Right lung (tissue), 5 donors: Measurements from ENCODE around the gene PLEKHM3. TPM values are rescaled to one million over a fixed set of nuclear protein-coding genes. Genes with fewer than 3 reads are reported as not detected.

Experiments
- DNase-seq, 2 donors: peaks; one replicate each; pipeline ENCODE4 v3.0.0-alpha.2; 2013
- polyA plus RNA-seq, 5 donors: library from polyadenylated mRNA; unstranded; fragments of 120-200 nt; gene quantifications; one replicate each; pipeline versions ENCODE4 v1.2.1 to v1.2.3, GENCODE V29; 2013; ENCODE audit warnings: inconsistent platforms in 1 of 5, low replicate concordance in 1 of 5; ENCODE audit not compliant: insufficient read length in 5 of 5, insufficient read depth in 1 of 5

Gene PLEKHM3
- polyA plus RNA-seq, 5 donors, result 12.1 to 15.8 (median 14.6) TPM

DNA sequence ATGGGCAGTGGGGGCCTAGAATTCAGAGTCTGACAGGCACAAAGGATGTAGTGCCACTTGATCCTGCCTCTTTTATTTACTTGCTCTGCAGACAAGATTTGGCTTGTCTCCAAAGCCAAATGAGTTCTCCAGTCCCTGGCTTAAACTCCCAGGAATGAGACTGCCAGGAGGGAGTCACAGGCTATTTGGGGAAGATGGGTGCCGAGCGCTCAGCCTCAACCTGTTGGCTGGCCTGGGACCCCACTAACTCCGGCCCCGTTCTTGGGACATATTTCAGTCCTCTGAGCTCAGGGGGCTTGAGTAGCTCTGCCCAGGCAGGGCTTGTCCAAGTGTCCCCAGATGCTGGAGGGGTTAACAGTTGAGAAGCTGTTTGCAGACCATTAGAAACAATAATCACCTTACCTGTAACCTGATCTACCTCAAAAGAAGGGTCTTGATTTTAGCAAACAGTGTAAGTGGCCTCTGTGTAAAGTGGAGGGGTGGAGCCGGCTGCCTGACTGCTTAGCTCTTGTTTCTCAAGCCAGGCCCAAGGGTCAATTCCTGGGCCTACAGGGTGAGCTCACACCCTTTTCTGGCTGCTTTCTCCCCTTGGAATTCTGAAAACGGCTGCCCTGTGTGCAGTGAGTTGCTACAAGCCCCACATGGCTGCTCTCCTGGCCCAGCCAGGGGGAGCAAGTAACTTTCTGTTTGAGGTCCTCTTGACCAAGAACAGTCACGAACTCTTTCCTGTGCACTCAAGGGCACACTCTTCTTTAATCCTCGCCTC lies 228.6 kb downstream of the PLEKHM3 start:
- DNase-seq, result peak; percentile 61 to 69

DNA sequence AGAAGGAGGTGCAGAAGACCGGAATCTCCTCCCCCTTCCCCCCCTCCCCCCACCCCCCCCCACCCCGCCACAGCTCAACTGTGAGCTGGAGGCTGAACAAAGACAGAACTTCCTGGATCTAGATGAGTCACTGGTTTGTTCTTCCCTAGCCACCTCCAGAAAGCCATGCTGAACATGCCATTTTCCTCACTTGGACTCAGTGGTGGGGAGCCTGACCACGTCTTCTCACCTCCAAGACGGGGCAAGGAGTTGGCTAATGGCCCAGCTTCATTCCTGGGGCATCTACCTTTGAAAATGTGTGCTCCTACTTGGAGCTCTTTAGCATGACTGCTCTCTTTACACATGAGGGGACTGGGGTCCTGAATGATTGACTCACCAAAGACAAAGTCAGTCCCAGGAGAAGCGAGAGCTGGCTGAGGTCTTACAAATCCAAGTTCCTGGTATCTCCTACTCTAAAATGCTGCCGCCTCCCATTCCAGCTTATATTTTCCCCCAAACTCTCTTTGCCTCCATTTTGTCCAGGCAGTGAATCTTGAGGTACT lies 233.0 kb downstream of the PLEKHM3 start:
- DNase-seq, result no peak

DNA sequence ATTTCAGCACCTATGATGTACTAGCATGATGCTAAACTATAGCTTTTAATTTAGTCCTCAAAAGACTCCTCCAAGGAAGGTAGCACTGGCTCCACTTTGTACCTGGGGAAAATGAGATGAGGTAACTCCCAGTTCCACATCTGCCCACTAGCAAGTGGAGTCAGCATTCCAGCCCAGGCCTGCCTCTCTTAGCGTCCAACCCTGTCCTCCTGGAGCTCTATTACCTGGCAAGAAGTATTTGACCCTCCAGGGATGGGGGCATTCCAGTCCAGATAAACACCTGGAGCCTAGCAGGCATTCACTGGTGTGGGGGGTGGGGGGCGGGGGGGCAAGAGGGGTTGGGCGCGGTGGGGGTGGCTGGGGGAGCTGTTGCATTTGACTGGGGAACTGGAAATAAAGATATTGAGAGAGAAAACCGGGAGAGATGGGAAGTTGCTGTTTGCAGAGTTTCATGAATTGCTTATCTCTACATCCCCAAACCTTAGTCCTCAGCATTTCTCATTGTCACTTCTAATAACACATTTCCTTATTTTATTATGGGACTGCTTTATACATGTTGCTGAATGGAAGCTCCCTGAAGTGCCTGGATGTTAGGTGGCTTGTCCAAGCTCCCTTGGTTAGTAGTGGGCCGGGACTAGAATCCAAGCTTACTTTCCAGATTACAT lies 233.6 kb downstream of the PLEKHM3 start:
- no peak for DNase-seq

DNA sequence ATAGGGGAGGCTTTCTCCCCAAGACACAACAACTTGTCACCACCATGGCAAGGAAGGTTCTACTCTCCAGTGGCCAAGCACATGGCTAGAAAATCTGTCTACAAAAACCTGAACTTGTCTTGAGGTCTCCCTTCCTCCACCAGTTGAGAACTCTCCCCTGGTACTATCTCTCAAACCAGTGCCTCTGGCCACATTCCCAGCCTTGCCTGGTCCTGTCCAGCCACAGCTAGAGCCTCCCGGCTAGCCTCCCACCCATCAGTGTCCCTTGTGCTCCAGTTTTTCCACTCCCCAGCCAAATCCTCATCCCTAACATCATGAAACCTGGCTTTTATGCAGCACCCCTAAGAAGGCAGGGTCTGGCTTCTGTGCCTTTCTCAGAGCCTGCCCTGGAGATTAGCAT lies 234.4 kb downstream of the PLEKHM3 start:
- no peak for DNase-seq

DNA sequence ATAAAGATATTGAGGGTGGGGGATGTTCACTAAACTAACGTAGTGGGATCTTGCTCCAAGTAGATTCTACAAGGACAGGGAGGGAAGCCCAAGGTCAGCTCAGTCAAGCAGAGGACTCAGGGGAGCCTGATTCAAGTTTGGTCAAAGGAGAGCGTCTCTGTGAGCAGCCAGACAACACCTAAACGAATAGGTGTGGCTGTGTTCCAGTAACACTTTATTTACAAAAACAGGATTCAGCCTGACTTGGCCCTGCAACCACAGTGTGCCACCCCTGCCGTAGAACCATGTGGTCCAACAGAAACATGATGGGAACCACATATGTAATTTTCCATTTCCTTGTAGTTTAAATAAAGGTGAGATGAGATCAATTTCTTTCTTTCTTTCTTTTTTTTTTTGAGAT lies 237.5 kb downstream of the PLEKHM3 start:
- no peak for DNase-seq

DNA sequence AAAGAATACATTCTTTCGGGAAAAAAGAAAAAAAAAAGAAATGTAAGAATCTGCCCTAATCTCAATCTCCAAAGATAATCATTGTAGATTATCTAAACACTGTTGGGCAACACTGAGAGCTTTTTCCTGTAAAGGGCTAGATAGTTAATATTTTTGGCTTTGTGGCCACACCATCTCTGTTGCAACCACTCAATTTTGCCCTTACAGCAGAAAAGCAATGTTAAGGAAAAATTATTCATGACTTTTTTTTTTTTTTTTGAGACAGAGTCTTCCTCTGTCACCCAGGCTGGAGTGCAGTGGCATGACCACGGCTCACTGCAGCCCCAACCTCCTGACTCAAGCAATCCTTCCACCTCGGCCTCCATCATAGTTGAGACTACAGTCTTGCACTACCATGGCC lies 238.3 kb downstream of the PLEKHM3 start:
- DNase-seq, result no peak

DNA sequence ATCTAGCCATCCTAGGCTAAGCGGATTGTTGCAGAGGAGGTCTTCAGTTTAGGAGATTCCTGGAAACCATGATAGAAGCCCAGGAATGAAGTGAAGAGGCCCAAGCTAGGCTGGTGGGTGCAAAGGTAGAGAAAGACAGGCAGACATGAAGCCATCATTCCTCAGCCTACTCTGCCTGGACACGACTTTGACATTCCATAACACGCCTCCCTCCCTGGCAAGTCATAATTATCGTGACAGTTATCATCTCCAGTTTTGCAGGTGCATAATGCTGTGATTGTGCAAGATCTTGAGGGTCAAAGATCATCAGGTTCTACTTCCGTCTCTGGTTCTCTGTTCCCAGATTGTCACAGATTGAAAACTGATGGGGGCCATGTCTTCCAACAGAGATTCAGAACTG lies 240.4 kb downstream of the PLEKHM3 start:
- no peak for DNase-seq

DNA sequence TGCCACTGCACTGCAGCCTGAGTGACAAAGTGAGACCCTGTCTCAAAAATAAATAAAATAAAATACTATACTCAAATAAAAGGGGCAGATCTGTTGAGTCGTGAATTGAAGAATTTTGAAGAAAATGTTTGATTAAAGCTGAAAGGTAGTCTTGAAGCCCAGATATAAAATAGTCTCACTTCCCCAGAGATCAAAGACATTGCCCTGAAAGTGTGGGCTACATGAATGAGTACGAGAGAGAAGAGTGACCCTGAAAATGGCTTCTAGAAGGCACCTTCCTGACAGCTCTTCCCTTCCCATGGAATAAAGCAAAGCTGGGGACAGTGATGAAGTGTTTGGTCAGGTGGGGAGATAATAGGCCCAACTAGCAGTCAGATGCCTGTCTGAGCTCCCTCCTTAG lies 241.8 kb downstream of the PLEKHM3 start:
- DNase-seq, result no peak

DNA sequence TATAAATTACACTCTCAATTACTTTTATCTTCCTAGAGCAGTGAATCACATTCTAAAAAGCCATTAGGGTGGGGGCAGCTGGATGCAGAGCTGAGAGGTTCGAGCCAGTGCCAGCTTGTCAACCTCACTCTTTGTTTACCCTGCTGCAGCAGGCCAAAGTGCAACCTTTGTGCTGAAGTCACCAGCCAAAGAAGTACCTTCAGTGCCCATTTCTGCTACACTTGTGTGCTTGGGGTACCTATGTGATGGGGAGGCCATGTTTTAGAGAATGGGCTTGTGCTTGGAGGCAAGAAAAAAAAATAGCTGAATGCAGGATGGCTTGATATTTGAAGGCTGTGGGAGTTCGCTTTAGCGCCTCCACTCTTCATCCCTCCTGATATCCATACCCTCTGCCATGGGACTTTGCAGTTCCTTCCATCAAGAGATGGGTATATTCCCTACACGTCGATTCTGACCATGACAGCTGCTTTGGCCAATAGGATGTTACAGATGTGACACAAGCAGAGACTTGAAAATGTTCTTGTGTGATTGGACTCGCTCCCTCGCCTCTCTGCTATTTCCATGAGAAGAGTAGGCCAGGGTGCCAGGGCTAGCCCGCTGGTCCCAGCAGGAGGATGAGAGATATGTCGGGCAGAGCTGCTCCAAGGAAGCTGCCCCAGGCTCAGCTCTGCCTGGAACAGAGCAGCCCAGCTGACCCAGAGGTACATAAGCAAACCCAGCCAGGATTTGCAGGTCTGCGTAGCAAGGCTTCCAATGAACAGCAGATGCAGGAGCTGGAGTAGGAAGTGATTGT lies 242.9 kb downstream of the PLEKHM3 start:
- no peak for DNase-seq

DNA sequence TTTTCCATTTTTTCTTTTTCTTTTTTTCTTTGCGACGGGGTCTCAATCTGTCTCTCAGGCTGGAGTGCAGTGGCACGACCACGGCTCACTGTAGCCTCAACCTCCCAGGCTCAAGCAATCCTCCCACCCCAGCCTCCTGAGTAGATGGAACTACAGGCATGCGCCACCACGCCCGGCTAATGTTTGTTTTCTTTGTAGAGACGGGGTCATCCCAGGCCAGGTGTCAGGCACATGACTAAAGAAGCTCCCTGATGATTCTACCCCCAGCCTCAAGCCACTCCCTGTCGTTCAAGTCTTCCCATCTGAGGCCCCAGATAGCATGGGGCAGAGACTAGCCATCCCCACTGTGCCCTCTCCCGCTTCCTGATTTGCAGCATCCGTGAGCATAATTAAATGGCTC lies 245.8 kb downstream of the PLEKHM3 start:
- DNase-seq, result no peak

DNA sequence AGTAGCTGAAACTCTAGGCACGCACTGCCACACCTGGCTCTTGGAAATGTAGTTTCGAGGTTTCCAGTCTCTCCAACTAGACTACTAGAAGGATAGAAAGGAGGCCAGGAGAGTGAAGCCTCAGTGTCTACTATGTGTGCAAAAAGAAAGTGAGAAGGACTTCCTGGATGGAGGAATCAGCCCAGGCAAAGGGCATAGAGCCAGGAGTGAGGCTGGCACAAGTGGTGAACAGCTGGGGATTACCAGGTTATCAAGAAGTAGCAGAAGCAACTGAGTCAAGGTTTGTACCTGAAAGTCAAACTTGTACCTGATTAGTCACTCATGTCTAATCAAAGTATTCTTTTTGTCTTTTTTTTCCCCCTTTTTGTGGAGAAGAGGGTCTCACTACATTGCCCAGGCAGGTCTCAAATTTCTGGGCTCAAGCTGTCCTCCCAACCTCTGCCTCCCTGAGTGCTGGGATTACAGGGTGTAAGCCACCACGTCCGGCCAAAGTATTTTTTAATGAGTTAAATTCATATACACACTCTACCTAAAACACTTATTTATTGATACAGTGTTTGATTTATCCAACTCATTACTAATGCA lies 246.9 kb downstream of the PLEKHM3 start:
- DNase-seq, result no peak

DNA sequence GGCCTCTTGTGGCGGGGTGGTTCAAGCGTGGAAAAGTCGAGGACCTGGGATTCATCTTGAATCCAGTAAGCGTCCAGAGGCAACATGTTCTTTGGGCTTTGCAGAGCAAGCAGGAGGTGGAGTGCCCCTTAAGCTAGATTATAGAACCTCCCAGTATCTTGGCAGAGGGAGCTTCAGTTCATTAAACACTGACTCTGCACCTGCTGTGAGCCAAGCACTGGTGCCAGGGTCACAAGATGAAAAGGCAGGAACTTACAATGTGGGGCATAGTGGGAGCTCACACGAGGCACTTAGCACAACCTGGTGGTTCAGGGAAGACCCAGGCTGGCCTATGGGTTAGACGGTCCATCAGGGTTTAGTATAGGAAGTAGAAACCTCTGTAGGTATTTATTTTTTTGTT lies 248.2 kb downstream of the PLEKHM3 start:
- no peak for DNase-seq

DNA sequence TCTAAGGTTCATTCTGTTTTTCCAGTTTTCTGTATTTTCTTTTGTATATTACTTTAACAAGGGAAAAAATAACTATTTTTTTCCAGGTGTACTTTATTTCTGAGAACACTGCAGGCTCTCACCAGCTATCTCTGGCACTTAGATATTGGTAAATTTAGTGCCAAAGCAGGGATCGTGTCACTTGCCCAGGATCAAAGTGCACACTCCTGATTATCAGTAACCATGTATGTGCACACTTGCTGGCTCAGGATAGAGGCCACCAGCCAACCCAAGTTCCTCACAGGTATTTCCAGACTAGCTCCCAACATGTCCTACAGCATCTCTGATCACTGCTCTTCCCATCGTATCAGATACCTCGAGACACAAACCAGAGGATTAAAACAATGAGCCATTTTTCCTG lies 249.9 kb downstream of the PLEKHM3 start:
- no peak for DNase-seq

DNA sequence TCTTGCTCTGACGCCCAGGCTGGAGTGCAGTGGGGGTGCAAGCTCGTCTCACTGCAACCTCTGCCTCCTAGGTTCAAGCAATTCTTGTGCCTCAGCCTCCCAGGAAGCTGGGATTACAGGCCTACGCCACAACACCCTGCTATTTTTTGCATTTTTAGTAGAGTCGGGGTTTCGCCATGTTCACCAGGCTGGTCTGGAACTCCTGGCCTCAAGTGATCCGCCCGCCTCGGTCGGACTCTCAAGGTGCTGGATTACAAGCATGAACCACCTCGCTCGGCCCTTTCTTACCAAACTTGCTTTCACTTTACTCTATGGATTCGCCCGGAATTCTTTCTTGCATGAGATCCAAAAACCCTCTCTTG lies 252.5 kb downstream of the PLEKHM3 start:
- no peak for DNase-seq

DNA sequence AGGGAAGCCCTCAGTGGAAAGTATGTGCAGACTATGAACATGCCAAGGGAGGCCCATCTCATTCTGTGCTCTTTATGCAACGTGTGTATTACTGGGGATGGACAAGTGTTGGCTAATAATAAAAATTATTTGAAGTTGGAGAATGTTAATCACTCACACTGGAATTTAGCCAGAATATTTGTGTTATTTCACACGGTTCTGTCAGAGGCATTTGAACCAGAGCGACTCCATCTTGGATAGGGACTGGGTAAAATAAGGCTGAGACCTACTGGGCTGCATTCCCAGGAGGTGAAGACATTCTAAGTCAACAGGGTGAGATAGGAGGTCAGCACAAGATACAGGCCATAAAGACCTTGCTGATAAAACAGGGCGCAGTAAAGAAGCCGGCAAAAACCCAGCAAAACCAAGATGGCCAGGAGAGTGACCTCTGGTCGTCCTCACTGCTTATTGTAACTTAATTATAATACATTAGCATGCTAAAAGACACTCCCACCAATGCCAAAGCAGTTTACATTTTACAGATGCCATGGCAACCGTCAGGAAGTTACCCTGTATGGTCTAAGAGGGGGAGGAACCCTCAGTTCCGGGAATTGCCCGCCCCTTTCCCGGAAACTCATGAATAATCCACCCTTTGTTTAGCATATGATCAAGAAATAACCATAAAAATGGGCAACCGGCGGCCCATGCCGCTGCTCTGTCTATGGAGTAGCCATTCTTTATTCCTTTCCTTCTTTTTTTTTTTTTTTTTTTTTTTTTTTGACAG lies 253.1 kb downstream of the PLEKHM3 start:
- no peak for DNase-seq

DNA sequence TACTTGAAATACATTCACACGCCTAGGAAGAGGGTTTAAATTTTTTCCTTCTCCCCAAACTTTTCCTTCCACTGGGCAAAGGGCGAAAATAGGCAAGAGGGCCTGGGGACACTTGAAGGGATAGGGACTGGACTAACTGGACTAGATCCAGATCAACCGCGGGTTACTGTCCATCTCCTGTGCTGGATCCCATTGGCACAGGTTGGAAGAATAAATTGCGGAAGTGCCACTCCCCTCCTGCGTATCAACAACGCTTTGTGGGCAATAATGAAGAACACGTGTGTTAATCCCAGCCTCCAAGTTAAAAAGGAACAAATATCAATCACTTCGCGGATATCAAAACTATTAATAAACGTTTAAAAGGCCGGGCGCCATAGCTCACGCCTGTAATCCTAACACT lies 253.9 kb downstream of the PLEKHM3 start:
- DNase-seq, result no peak

Other genes with a start within 250 kb of the PLEKHM3 start
- gene CRYGD, start 99.0 kb upstream of the PLEKHM3 start, polyA plus RNA-seq, result under 1 TPM in 1 of 5 donors, not detected in 4; 0.25 TPM
- not detected for gene CRYGC, start 104.3 kb upstream of the PLEKHM3 start, polyA plus RNA-seq
- not detected for gene CRYGB, start 120.6 kb upstream of the PLEKHM3 start, polyA plus RNA-seq
- gene CRYGA, start 138.1 kb upstream of the PLEKHM3 start, polyA plus RNA-seq, result not detected
- gene C2orf80, start 164.5 kb upstream of the PLEKHM3 start, polyA plus RNA-seq, result under 1 TPM in 1 of 5 donors, not detected in 4; 0.19 TPM
- 100 to 1,000 TPM in 1 of 5 donors, 10 to 100 TPM in 4; 83.2 to 101 (median 87.5) TPM for gene IDH1, start 229.5 kb upstream of the PLEKHM3 start, polyA plus RNA-seq
- gene PIKFYVE, start 240.7 kb upstream of the PLEKHM3 start, polyA plus RNA-seq, result 10 to 100 TPM; 17.0 to 29.4 (median 25.8) TPM